Calu3 (cell line): Measurements from ENCODE around the gene RASGRP2. TPM values are rescaled to one million over a fixed set of nuclear protein-coding genes. Genes with fewer than 3 reads are reported as not detected.

Source experiments
- BruUV-seq: library from RNA; stranded (reverse); fragments of 400-500 nt; replicated peaks from 2 replicates; lab custom pipeline; 2021; lab: Mats Ljungman, UMichigan
- CTCF ChIA-PET: fragments of 300-600 bp; sonication (Branson Sonifier 250); formaldehyde crosslinking; loops from one replicate; lab custom pipeline; 2022; ENCODE audit warnings: antibody characterized with exemption; lab: Charles Lee
- DNase-seq: peaks from one replicate; pipeline ENCODE4 v3.0.0; 2022
- H3K27ac Mint-ChIP-seq: one replicate; pipeline ENCODE4 v1.8.0; 2022; ENCODE audit warnings: mixed read lengths; ENCODE audit not compliant: unreplicated experiment
- H3K27me3 Mint-ChIP-seq: one replicate; pipeline ENCODE4 v1.8.0; 2022; ENCODE audit warnings: mixed read lengths; ENCODE audit not compliant: unreplicated experiment
- H3K36me3 Mint-ChIP-seq: one replicate; pipeline ENCODE4 v1.8.0; 2022; ENCODE audit warnings: mild to moderate bottlenecking, moderate library complexity, mixed read lengths; ENCODE audit not compliant: insufficient read depth, unreplicated experiment
- H3K4me1 Mint-ChIP-seq: one replicate; pipeline ENCODE4 v1.8.0; 2022; ENCODE audit warnings: mild to moderate bottlenecking, low read depth, mixed read lengths; ENCODE audit not compliant: unreplicated experiment
- H3K4me3 Mint-ChIP-seq: one replicate; pipeline ENCODE4 v1.8.0; 2022; ENCODE audit warnings: mild to moderate bottlenecking, low read depth, moderate library complexity, mixed read lengths; ENCODE audit not compliant: unreplicated experiment
- H3K9me3 Mint-ChIP-seq: one replicate; pipeline ENCODE4 v1.8.0; 2022; ENCODE audit warnings: low read depth, mixed read lengths; ENCODE audit not compliant: unreplicated experiment
- intact Hi-C: fragments of 100-400 bp; cut with micrococcal nuclease; formaldehyde crosslinking; loops from one replicate; pipeline ENCODE4 v1.10.0; 2022; ENCODE audit not compliant: unreplicated experiment
- total RNA-seq: library from RNA; stranded (reverse); gene quantifications from 2 replicates; pipeline ENCODE4 v1.2.3, GENCODE V29; 2022
- TF ChIP-seq, protein P1 (sequence below): fragments of 200-600 bp; IDR thresholded peaks from one replicate; pipeline ENCODE4 v1.8.0; 2022; ENCODE audit warnings: antibody characterized with exemption; ENCODE audit not compliant: unreplicated experiment

Gene RASGRP2
- total RNA-seq, 1 experiment from 2014 or later = not detected

DNA sequence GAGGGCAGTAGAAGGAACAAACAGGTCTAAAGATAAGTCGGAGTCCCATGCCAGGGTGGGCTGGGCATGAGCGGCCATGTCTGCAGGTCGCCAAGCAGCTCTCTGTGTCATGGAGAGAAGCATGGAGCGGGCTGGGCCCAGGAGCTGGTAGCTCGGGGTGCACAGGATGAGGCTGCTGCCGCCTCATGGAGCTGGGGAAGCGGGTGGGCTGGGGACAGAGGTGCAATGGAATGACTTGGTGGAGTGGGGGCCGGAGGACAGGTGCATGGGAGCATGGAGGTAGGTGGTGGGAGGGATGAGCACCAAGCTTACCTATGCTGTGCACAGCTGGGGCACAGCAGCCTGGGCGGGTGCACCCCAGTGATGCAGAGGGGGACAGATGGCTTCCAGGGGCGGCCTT lies 24.5 kb downstream of the RASGRP2 start:
- no TSS peak for BruUV-seq
- CTCF ChIA-PET = no interaction called here
- no peak overlapping the region for H3K4me3 Mint-ChIP-seq
- no peaks in the 10 kb centered on the region for H3K9me3 Mint-ChIP-seq
- TF ChIP-seq, protein P1, sequence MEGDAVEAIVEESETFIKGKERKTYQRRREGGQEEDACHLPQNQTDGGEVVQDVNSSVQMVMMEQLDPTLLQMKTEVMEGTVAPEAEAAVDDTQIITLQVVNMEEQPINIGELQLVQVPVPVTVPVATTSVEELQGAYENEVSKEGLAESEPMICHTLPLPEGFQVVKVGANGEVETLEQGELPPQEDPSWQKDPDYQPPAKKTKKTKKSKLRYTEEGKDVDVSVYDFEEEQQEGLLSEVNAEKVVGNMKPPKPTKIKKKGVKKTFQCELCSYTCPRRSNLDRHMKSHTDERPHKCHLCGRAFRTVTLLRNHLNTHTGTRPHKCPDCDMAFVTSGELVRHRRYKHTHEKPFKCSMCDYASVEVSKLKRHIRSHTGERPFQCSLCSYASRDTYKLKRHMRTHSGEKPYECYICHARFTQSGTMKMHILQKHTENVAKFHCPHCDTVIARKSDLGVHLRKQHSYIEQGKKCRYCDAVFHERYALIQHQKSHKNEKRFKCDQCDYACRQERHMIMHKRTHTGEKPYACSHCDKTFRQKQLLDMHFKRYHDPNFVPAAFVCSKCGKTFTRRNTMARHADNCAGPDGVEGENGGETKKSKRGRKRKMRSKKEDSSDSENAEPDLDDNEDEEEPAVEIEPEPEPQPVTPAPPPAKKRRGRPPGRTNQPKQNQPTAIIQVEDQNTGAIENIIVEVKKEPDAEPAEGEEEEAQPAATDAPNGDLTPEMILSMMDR = no peak
- intact Hi-C loops = no loop called here
- no peak overlapping the region for H3K27ac Mint-ChIP-seq
- H3K4me1 Mint-ChIP-seq = no peaks in the 10 kb centered on the region
- DNase-seq = no peak
- no peaks in the 10 kb centered on the region for H3K36me3 Mint-ChIP-seq
- peaks cover 97% of the 10 kb centered on the region for H3K27me3 Mint-ChIP-seq

- BruUV-seq = no TSS peak
- H3K4me1 Mint-ChIP-seq = no peaks in the 10 kb centered on the region
- no peak for DNase-seq
- H3K36me3 Mint-ChIP-seq = no peaks in the 10 kb centered on the region
- no peak overlapping the region for H3K27ac Mint-ChIP-seq
- CTCF ChIA-PET = no interaction called here
- H3K4me3 Mint-ChIP-seq = no peak overlapping the region
- peaks cover 97% of the 10 kb centered on the region for H3K27me3 Mint-ChIP-seq
- no peaks in the 10 kb centered on the region for H3K9me3 Mint-ChIP-seq
- TF ChIP-seq, protein P1 = no peak
- intact Hi-C loops = no loop called here
Observed at GRCh38 chr11:64718780-64719124, 25.2 kb downstream of the RASGRP2 start.

DNA sequence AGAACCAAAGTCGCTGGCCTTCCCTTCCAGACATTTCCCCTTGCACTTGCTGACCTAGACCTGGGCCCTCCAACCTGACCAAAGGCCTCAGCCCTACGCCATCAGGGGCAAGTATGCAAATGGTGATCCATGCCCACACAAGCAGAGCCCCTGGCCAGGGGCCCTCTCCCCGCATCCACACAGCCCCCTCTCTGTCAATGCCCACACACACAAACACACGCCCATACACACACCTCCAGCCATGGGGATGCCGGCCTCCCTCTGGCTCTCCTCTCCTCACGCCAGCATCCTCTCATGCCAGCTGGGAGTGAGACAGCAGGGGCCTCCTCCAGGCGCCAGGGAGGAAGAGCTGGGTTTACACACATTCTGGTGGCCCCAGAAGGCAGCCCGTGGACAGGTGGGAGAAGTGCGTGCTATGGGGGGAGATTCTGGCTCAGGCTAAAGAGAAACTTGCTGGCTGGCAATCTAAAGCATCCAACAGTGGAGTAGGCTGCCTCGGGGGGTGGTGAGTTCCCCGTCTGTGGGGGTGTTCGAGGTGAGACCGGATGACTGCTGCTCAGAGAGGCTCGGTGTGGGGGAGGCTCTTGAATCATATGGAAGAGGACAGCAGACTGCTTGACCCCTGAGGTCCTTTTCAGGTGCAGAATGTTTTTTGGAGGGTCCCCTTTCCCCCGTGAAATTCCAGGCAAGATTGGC lies 25.7 kb downstream of the RASGRP2 start:
- TF ChIP-seq, protein P1 = no peak
- Mint-ChIP-seq H3K36me3 (no peaks in the 10 kb centered on the region), H3K4me1 (no peaks in the 10 kb centered on the region), H3K4me3 (no peak overlapping the region), H3K27ac (no peak overlapping the region), H3K9me3 (no peaks in the 10 kb centered on the region), H3K27me3 (peaks cover 96% of the 10 kb centered on the region)
- no peak for DNase-seq
- CTCF ChIA-PET = no interaction called here
- BruUV-seq = no TSS peak
- intact Hi-C loops = no loop called here

- Mint-ChIP-seq H3K27ac (no peak overlapping the region), H3K4me3 (no peak overlapping the region), H3K36me3 (no peaks in the 10 kb centered on the region), H3K4me1 (no peaks in the 10 kb centered on the region), H3K9me3 (no peaks in the 10 kb centered on the region), H3K27me3 (peaks cover 92% of the 10 kb centered on the region)
- CTCF ChIA-PET = no interaction called here
- intact Hi-C loops = no loop called here
- no TSS peak for BruUV-seq
- no peak for DNase-seq
- TF ChIP-seq, protein P1 = no peak
Observed at GRCh38 chr11:64717268-64717578, 26.7 kb downstream of the RASGRP2 start.
